Epithelial cell of proximal tubule (primary cell): ENCODE measurements around the gene SUPT3H. TPM values are rescaled to one million over a fixed set of nuclear protein-coding genes. Genes with fewer than 3 reads are reported as not detected.
"Not testable (repeated sequence)": the region's sequence is repeated elsewhere in the genome, so short reads cannot be mapped to it uniquely, and the experiment has no call there.

ENCODE experiments used
- DNase-seq: peaks from one replicate; pipeline ENCODE4 v3.0.0-alpha.2; 2011; ENCODE audit warnings: low read depth
- H3K4me3 ChIP-seq: 2 replicates; pipeline ENCODE4 v1.5.1; 2011; ENCODE audit warnings: low read depth, mild to moderate bottlenecking, low read length
- CTCF ChIP-seq: conservative IDR thresholded peaks from 2 replicates; pipeline ENCODE4 v1.5.1; 2012; ENCODE audit warnings: low read depth, mild to moderate bottlenecking, low read length
- total RNA-seq: library from RNA; depleted of rRNA; stranded (reverse); fragments of >200 nt; gene quantifications from 2 replicates; pipeline ENCODE4 v1.2.3, GENCODE V29; 2015

SUPT3H gene
- total RNA-seq, 1 donor from 2014 or later = 11.5 TPM

GRCh38 chr6:44918671-44919296, 458.9 kb downstream of the SUPT3H start:
- H3K4me3 ChIP-seq = no peak overlapping the region
- no peak for TF ChIP-seq CTCF
- DNase-seq = no peak

DNA sequence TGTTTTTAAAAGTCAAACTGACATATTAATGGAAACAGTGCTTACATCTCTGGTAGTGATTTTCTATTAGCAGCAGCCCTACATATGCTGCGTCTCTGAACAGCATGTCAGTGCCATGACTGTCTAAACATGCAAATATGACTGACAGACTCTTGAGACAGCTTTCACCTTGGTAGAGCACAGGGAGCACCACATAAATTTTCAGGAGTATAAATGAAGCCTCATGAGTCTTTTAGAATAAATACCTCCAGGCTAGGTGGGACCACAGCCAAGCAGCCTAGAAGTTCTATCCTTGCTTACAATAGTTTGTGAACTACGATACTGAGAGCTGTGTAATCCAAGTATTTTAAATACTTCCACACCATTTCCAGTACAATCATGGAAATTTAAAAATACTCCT, 460.3 kb downstream of the SUPT3H start:
- DNase-seq = no peak
- no peak overlapping the region for H3K4me3 ChIP-seq
- no peak for TF ChIP-seq CTCF

GRCh38 chr6:44915111-44915510, 462.6 kb downstream of the SUPT3H start:
- no peak for TF ChIP-seq CTCF
- no peak for DNase-seq
- H3K4me3 ChIP-seq = no peak overlapping the region

DNA sequence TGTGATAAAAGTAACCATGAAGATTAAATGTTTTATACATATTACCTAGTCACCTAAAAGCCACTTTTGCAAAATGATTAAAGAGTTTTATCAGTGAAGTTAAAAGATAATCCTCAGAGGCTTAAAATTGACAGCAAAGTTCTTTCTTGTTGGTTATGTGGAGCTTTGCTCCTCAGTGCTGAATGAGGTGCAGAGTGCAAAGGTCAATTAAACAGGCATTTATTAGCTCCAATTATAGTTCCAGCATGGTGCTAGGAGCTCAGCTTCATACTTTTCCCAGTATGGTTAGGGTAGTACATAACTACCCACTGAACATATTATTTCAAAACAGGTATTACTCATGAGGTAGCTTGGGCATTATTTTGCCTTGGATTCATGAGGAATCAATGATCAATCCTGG, 463.6 kb downstream of the SUPT3H start:
- no peak for TF ChIP-seq CTCF

GRCh38 chr6:44906761-44907160, 471.0 kb downstream of the SUPT3H start:
- DNase-seq = no peak
- TF ChIP-seq CTCF = no peak

More for the DNA sequence above, 463.6 kb downstream of the SUPT3H start:
- no peak for DNase-seq
- H3K4me3 ChIP-seq = no peak overlapping the region

GRCh38 chr6:44900358-44900757, 477.4 kb downstream of the SUPT3H start:
- DNase-seq, H3K4me3 ChIP-seq: not testable (repeated sequence)

More at GRCh38 chr6:44906761-44907160, 471.0 kb downstream of the SUPT3H start:
- H3K4me3 ChIP-seq = no peak overlapping the region

GRCh38 chr6:44898296-44898930, 479.3 kb downstream of the SUPT3H start:
- no peak for TF ChIP-seq CTCF
- H3K4me3 ChIP-seq = no peak overlapping the region

More at GRCh38 chr6:44898296-44898930, 479.3 kb downstream of the SUPT3H start:
- no peak for DNase-seq
